ENCODE data around the gene GALNT9.

The GALNT9 gene

GRCh38 chr12:132160601-132161035 is 168.8 kb downstream of the GALNT9 start:
- Histone ChIP-seq H3K27ac (ENCODE audit: low read depth, low read length) (no peak overlapping the region), H3K27me3 (ENCODE audit: insufficient read depth, low read length) (no peaks in the 10 kb centered on the region), H3K79me2 (ENCODE audit: control insufficient read depth, insufficient read depth, low read length, unreplicated experiment) (no peaks in the 10 kb centered on the region), H2AFZ (ENCODE audit: low read length, unreplicated experiment) (no peak overlapping the region), H3K4me3 (ENCODE audit: low read depth, low read length) (no peak overlapping the region), H3K4me1 (ENCODE audit: control insufficient read depth, insufficient read depth, low read length, unreplicated experiment) (peaks cover 16% of the 10 kb centered on the region), H3K36me3 (ENCODE audit: insufficient read depth, low read length) (peaks cover 23% of the 10 kb centered on the region; the same call in 1 of the 2 replicates)

GRCh38 chr12:132160016-132160415 is 169.4 kb downstream of the GALNT9 start:
- H3K27me3 ChIP-seq (ENCODE audit: insufficient read depth, low read length) = no peaks in the 10 kb centered on the region
- no peak overlapping the region for H3K4me3 ChIP-seq (ENCODE audit: low read depth, low read length)
- H3K27ac ChIP-seq (ENCODE audit: low read depth, low read length) = no peak overlapping the region
- no peaks in the 10 kb centered on the region for H3K79me2 ChIP-seq (ENCODE audit: control insufficient read depth, insufficient read depth, low read length, unreplicated experiment)
- H3K36me3 ChIP-seq (ENCODE audit: insufficient read depth, low read length) = peaks cover 23% of the 10 kb centered on the region; the same call in 1 of the 2 replicates
- no peak overlapping the region for H2AFZ ChIP-seq (ENCODE audit: low read length, unreplicated experiment)
- peaks cover 16% of the 10 kb centered on the region for H3K4me1 ChIP-seq (ENCODE audit: control insufficient read depth, insufficient read depth, low read length, unreplicated experiment)

- peaks cover 23% of the 10 kb centered on the region; the same call in 1 of the 2 replicates for H3K36me3 ChIP-seq (ENCODE audit: insufficient read depth, low read length)
- H2AFZ ChIP-seq (ENCODE audit: low read length, unreplicated experiment) = no peak overlapping the region
- H3K4me3 ChIP-seq (ENCODE audit: low read depth, low read length) = no peak overlapping the region
- no peak overlapping the region for H3K27ac ChIP-seq (ENCODE audit: low read depth, low read length)
- peaks cover 16% of the 10 kb centered on the region for H3K4me1 ChIP-seq (ENCODE audit: control insufficient read depth, insufficient read depth, low read length, unreplicated experiment)
- H3K27me3 ChIP-seq (ENCODE audit: insufficient read depth, low read length) = no peaks in the 10 kb centered on the region
- H3K79me2 ChIP-seq (ENCODE audit: control insufficient read depth, insufficient read depth, low read length, unreplicated experiment) = no peaks in the 10 kb centered on the region
These were observed 169.8 kb downstream of the GALNT9 start for GRCh38 chr12:132159555-132160003.

- H2AFZ ChIP-seq (ENCODE audit: low read length, unreplicated experiment) = no peak overlapping the region
- H3K36me3 ChIP-seq (ENCODE audit: insufficient read depth, low read length) = peaks cover 23% of the 10 kb centered on the region; the same call in 1 of the 2 replicates
- no peaks in the 10 kb centered on the region for H3K79me2 ChIP-seq (ENCODE audit: control insufficient read depth, insufficient read depth, low read length, unreplicated experiment)
- H3K4me3 ChIP-seq (ENCODE audit: low read depth, low read length) = no peak overlapping the region
- no peak overlapping the region for H3K27ac ChIP-seq (ENCODE audit: low read depth, low read length)
- H3K27me3 ChIP-seq (ENCODE audit: insufficient read depth, low read length) = no peaks in the 10 kb centered on the region
- peaks cover 16% of the 10 kb centered on the region for H3K4me1 ChIP-seq (ENCODE audit: control insufficient read depth, insufficient read depth, low read length, unreplicated experiment)
These were observed 170.5 kb downstream of the GALNT9 start for GRCh38 chr12:132158677-132159554.

- Histone ChIP-seq H3K27ac (ENCODE audit: low read depth, low read length) (no peak overlapping the region), H3K27me3 (ENCODE audit: insufficient read depth, low read length) (no peaks in the 10 kb centered on the region), H3K4me3 (ENCODE audit: low read depth, low read length) (no peak overlapping the region), H3K4me1 (ENCODE audit: control insufficient read depth, insufficient read depth, low read length, unreplicated experiment) (peaks cover 8% of the 10 kb centered on the region), H3K79me2 (ENCODE audit: control insufficient read depth, insufficient read depth, low read length, unreplicated experiment) (no peaks in the 10 kb centered on the region), H3K36me3 (ENCODE audit: insufficient read depth, low read length) (peaks cover 23% of the 10 kb centered on the region; the same call in 1 of the 2 replicates), H2AFZ (ENCODE audit: low read length, unreplicated experiment) (no peak overlapping the region)
These were observed 171.5 kb downstream of the GALNT9 start for GRCh38 chr12:132157733-132158409.

- H3K4me3 ChIP-seq (ENCODE audit: low read depth, low read length) = no peak overlapping the region
- no peaks in the 10 kb centered on the region for H3K79me2 ChIP-seq (ENCODE audit: control insufficient read depth, insufficient read depth, low read length, unreplicated experiment)
- H3K27ac ChIP-seq (ENCODE audit: low read depth, low read length) = no peak overlapping the region
- H3K27me3 ChIP-seq (ENCODE audit: insufficient read depth, low read length) = no peaks in the 10 kb centered on the region
- H3K4me1 ChIP-seq (ENCODE audit: control insufficient read depth, insufficient read depth, low read length, unreplicated experiment) = no peaks in the 10 kb centered on the region
- peaks cover 23% of the 10 kb centered on the region; the same call in 1 of the 2 replicates for H3K36me3 ChIP-seq (ENCODE audit: insufficient read depth, low read length)
- no peak overlapping the region for H2AFZ ChIP-seq (ENCODE audit: low read length, unreplicated experiment)
These were observed 172.6 kb downstream of the GALNT9 start for GRCh38 chr12:132156573-132157325.

GRCh38 chr12:132155771-132156572 is 173.4 kb downstream of the GALNT9 start:
- no peaks in the 10 kb centered on the region for H3K27me3 ChIP-seq (ENCODE audit: insufficient read depth, low read length)
- no peak overlapping the region for H3K27ac ChIP-seq (ENCODE audit: low read depth, low read length)
- H3K36me3 ChIP-seq (ENCODE audit: insufficient read depth, low read length) = peaks cover 23% of the 10 kb centered on the region; the same call in 1 of the 2 replicates
- H2AFZ ChIP-seq (ENCODE audit: low read length, unreplicated experiment) = no peak overlapping the region
- no peaks in the 10 kb centered on the region for H3K4me1 ChIP-seq (ENCODE audit: control insufficient read depth, insufficient read depth, low read length, unreplicated experiment)
- no peak overlapping the region for H3K4me3 ChIP-seq (ENCODE audit: low read depth, low read length)
- H3K79me2 ChIP-seq (ENCODE audit: control insufficient read depth, insufficient read depth, low read length, unreplicated experiment) = no peaks in the 10 kb centered on the region

- H3K79me2 ChIP-seq (ENCODE audit: control insufficient read depth, insufficient read depth, low read length, unreplicated experiment) = no peaks in the 10 kb centered on the region
- no peak overlapping the region for H2AFZ ChIP-seq (ENCODE audit: low read length, unreplicated experiment)
- H3K4me1 ChIP-seq (ENCODE audit: control insufficient read depth, insufficient read depth, low read length, unreplicated experiment) = no peaks in the 10 kb centered on the region
- H3K27ac ChIP-seq (ENCODE audit: low read depth, low read length) = no peak overlapping the region
- no peak overlapping the region for H3K4me3 ChIP-seq (ENCODE audit: low read depth, low read length)
- H3K36me3 ChIP-seq (ENCODE audit: insufficient read depth, low read length) = peaks cover 23% of the 10 kb centered on the region; the same call in 1 of the 2 replicates
- H3K27me3 ChIP-seq (ENCODE audit: insufficient read depth, low read length) = no peaks in the 10 kb centered on the region
These were observed 174.2 kb downstream of the GALNT9 start for GRCh38 chr12:132154941-132155770.

GRCh38 chr12:132154341-132154761 is 175.0 kb downstream of the GALNT9 start:
- H2AFZ ChIP-seq (ENCODE audit: low read length, unreplicated experiment) = no peak overlapping the region
- H3K4me3 ChIP-seq (ENCODE audit: low read depth, low read length) = no peak overlapping the region
- H3K79me2 ChIP-seq (ENCODE audit: control insufficient read depth, insufficient read depth, low read length, unreplicated experiment) = peaks cover 2% of the 10 kb centered on the region
- H3K27me3 ChIP-seq (ENCODE audit: insufficient read depth, low read length) = no peaks in the 10 kb centered on the region
- no peaks in the 10 kb centered on the region for H3K4me1 ChIP-seq (ENCODE audit: control insufficient read depth, insufficient read depth, low read length, unreplicated experiment)
- H3K36me3 ChIP-seq (ENCODE audit: insufficient read depth, low read length) = peaks cover 26% of the 10 kb centered on the region; the same call in 1 of the 2 replicates
- no peak overlapping the region for H3K27ac ChIP-seq (ENCODE audit: low read depth, low read length)

All from ACC112 (cell line).